ENCODE results near the gene GNAS.
"Not testable (repeated sequence)": the region's sequence is repeated elsewhere in the genome, so short reads cannot be mapped to it uniquely, and the experiment has no call there.

The GNAS gene

GRCh38 chr20:58926802-58927489, 74.4 kb downstream of the GNAS start:
- Histone ChIP-seq H3K36me3 (ENCODE audit: control insufficient read depth, low read depth, low read length) (no peaks in the 10 kb centered on the region), H3K27me3 (ENCODE audit: control insufficient read depth, insufficient read depth, low read length) (no peaks in the 10 kb centered on the region), H3K9ac (ENCODE audit: low read length) (no peak overlapping the region), H3K4me1 (ENCODE audit: control insufficient read depth, low read depth, low read length) (no peaks in the 10 kb centered on the region), H3K27ac (ENCODE audit: low read length) (no peak overlapping the region), H3K4me3 (ENCODE audit: low read length) (no peak overlapping the region), H3K9me3 (ENCODE audit: control insufficient read depth, low read depth, low read length) (no peaks in the 10 kb centered on the region)

- H3K27me3 ChIP-seq (ENCODE audit: control insufficient read depth, insufficient read depth, low read length) = no peaks in the 10 kb centered on the region
- no peak overlapping the region for H3K27ac ChIP-seq (ENCODE audit: low read length)
- no peak overlapping the region for H3K9ac ChIP-seq (ENCODE audit: low read length)
- no peak overlapping the region for H3K4me3 ChIP-seq (ENCODE audit: low read length)
- no peaks in the 10 kb centered on the region for H3K36me3 ChIP-seq (ENCODE audit: control insufficient read depth, low read depth, low read length)
- no peaks in the 10 kb centered on the region for H3K9me3 ChIP-seq (ENCODE audit: control insufficient read depth, low read depth, low read length)
- H3K4me1 ChIP-seq (ENCODE audit: control insufficient read depth, low read depth, low read length) = no peaks in the 10 kb centered on the region
These were observed 75.1 kb downstream of the GNAS start for GRCh38 chr20:58927490-58928061.

GRCh38 chr20:58930496-58930895, 78.0 kb downstream of the GNAS start:
- no peak overlapping the region for H3K27ac ChIP-seq (ENCODE audit: low read length)
- H3K4me1 ChIP-seq (ENCODE audit: control insufficient read depth, low read depth, low read length) = no peaks in the 10 kb centered on the region
- H3K4me3 ChIP-seq (ENCODE audit: low read length) = no peak overlapping the region
- H3K9me3 ChIP-seq (ENCODE audit: control insufficient read depth, low read depth, low read length) = no peaks in the 10 kb centered on the region
- no peaks in the 10 kb centered on the region for H3K27me3 ChIP-seq (ENCODE audit: control insufficient read depth, insufficient read depth, low read length)
- no peak overlapping the region for H3K9ac ChIP-seq (ENCODE audit: low read length)
- H3K36me3 ChIP-seq (ENCODE audit: control insufficient read depth, low read depth, low read length) = no peaks in the 10 kb centered on the region

- Histone ChIP-seq H3K27ac (ENCODE audit: low read length) (no peak overlapping the region), H3K4me1 (ENCODE audit: control insufficient read depth, low read depth, low read length) (no peaks in the 10 kb centered on the region), H3K36me3 (ENCODE audit: control insufficient read depth, low read depth, low read length) (no peaks in the 10 kb centered on the region), H3K9me3 (ENCODE audit: control insufficient read depth, low read depth, low read length) (no peaks in the 10 kb centered on the region), H3K27me3 (ENCODE audit: control insufficient read depth, insufficient read depth, low read length) (no peaks in the 10 kb centered on the region), H3K4me3 (ENCODE audit: low read length) (no peak overlapping the region), H3K9ac (ENCODE audit: low read length) (no peak overlapping the region)
These were observed 79.7 kb downstream of the GNAS start for GRCh38 chr20:58932170-58932569.

GRCh38 chr20:58938078-58938477, 85.6 kb downstream of the GNAS start:
- H3K9me3 ChIP-seq (ENCODE audit: control insufficient read depth, low read depth, low read length) = no peaks in the 10 kb centered on the region
- no peaks in the 10 kb centered on the region for H3K36me3 ChIP-seq (ENCODE audit: control insufficient read depth, low read depth, low read length)
- no peak overlapping the region for H3K9ac ChIP-seq (ENCODE audit: low read length)
- no peak overlapping the region for H3K4me3 ChIP-seq (ENCODE audit: low read length)
- H3K27ac ChIP-seq (ENCODE audit: low read length) = no peak overlapping the region
- H3K4me1 ChIP-seq (ENCODE audit: control insufficient read depth, low read depth, low read length) = no peaks in the 10 kb centered on the region
- H3K27me3 ChIP-seq (ENCODE audit: control insufficient read depth, insufficient read depth, low read length) = no peaks in the 10 kb centered on the region

- Histone ChIP-seq H3K36me3 (ENCODE audit: control insufficient read depth, low read depth, low read length) (no peaks in the 10 kb centered on the region), H3K4me3 (ENCODE audit: low read length) (no peak overlapping the region), H3K4me1 (ENCODE audit: control insufficient read depth, low read depth, low read length) (no peaks in the 10 kb centered on the region), H3K27ac (ENCODE audit: low read length) (no peak overlapping the region), H3K9ac (ENCODE audit: low read length) (no peak overlapping the region), H3K9me3 (ENCODE audit: control insufficient read depth, low read depth, low read length) (no peaks in the 10 kb centered on the region), H3K27me3 (ENCODE audit: control insufficient read depth, insufficient read depth, low read length) (no peaks in the 10 kb centered on the region)
These were observed 86.0 kb downstream of the GNAS start for GRCh38 chr20:58938541-58938940.

- Histone ChIP-seq H3K9ac (ENCODE audit: low read length) (no peak overlapping the region), H3K4me3 (ENCODE audit: low read length) (no peak overlapping the region), H3K4me1 (ENCODE audit: control insufficient read depth, low read depth, low read length) (no peaks in the 10 kb centered on the region), H3K36me3 (ENCODE audit: control insufficient read depth, low read depth, low read length) (no peaks in the 10 kb centered on the region), H3K27ac (ENCODE audit: low read length) (no peak overlapping the region), H3K27me3 (ENCODE audit: control insufficient read depth, insufficient read depth, low read length) (no peaks in the 10 kb centered on the region), H3K9me3 (ENCODE audit: control insufficient read depth, low read depth, low read length) (no peaks in the 10 kb centered on the region)
These were observed 89.0 kb downstream of the GNAS start for GRCh38 chr20:58941471-58941870.

- no peaks in the 10 kb centered on the region for H3K27me3 ChIP-seq (ENCODE audit: control insufficient read depth, insufficient read depth, low read length)
- H3K9me3 ChIP-seq (ENCODE audit: control insufficient read depth, low read depth, low read length) = no peaks in the 10 kb centered on the region
- no peaks in the 10 kb centered on the region for H3K4me1 ChIP-seq (ENCODE audit: control insufficient read depth, low read depth, low read length)
- H3K9ac ChIP-seq (ENCODE audit: low read length) = no peak overlapping the region
- no peak overlapping the region for H3K27ac ChIP-seq (ENCODE audit: low read length)
- H3K36me3 ChIP-seq (ENCODE audit: control insufficient read depth, low read depth, low read length) = no peaks in the 10 kb centered on the region
- no peak overlapping the region for H3K4me3 ChIP-seq (ENCODE audit: low read length)
These were observed 90.0 kb downstream of the GNAS start for GRCh38 chr20:58942549-58942948.

- no peak overlapping the region for H3K27ac ChIP-seq (ENCODE audit: low read length)
- no peaks in the 10 kb centered on the region for H3K4me1 ChIP-seq (ENCODE audit: control insufficient read depth, low read depth, low read length)
- H3K9me3 ChIP-seq (ENCODE audit: control insufficient read depth, low read depth, low read length) = no peaks in the 10 kb centered on the region
- H3K4me3 ChIP-seq (ENCODE audit: low read length) = no peak overlapping the region
- no peaks in the 10 kb centered on the region for H3K27me3 ChIP-seq (ENCODE audit: control insufficient read depth, insufficient read depth, low read length)
- H3K36me3 ChIP-seq (ENCODE audit: control insufficient read depth, low read depth, low read length) = no peaks in the 10 kb centered on the region
- H3K9ac ChIP-seq (ENCODE audit: low read length) = no peak overlapping the region
These were observed 92.1 kb downstream of the GNAS start for GRCh38 chr20:58944610-58945009.

- Histone ChIP-seq H3K36me3 (ENCODE audit: control insufficient read depth, low read depth, low read length) (no peaks in the 10 kb centered on the region), H3K4me3 (ENCODE audit: low read length) (no peak overlapping the region), H3K9ac (ENCODE audit: low read length) (no peak overlapping the region), H3K27me3 (ENCODE audit: control insufficient read depth, insufficient read depth, low read length) (no peaks in the 10 kb centered on the region), H3K9me3 (ENCODE audit: control insufficient read depth, low read depth, low read length) (no peaks in the 10 kb centered on the region), H3K27ac (ENCODE audit: low read length) (no peak overlapping the region), H3K4me1 (ENCODE audit: control insufficient read depth, low read depth, low read length) (no peaks in the 10 kb centered on the region)
These were observed 93.6 kb downstream of the GNAS start for GRCh38 chr20:58945965-58946631.

GRCh38 chr20:58947797-58948388, 95.4 kb downstream of the GNAS start:
- not testable (repeated sequence) for H3K27me3 ChIP-seq (ENCODE audit: control insufficient read depth, insufficient read depth, low read length); H3K36me3 ChIP-seq (ENCODE audit: control insufficient read depth, low read depth, low read length); H3K4me3 ChIP-seq (ENCODE audit: low read length); H3K9me3 ChIP-seq (ENCODE audit: control insufficient read depth, low read depth, low read length); H3K4me1 ChIP-seq (ENCODE audit: control insufficient read depth, low read depth, low read length); H3K9ac ChIP-seq (ENCODE audit: low read length); H3K27ac ChIP-seq (ENCODE audit: low read length)
